Medulla oblongata (tissue), 1 donor: ENCODE measurements around the gene ARL8B.
"Not testable (repeated sequence)": the region's sequence is repeated elsewhere in the genome, so short reads cannot be mapped to it uniquely, and the experiment has no call there.

Source experiments
- DNase-seq: peaks from one replicate; pipeline ENCODE4 v3.0.0-alpha.2; 2015; ENCODE audit errors: extremely low spot score

Gene ARL8B

DNA sequence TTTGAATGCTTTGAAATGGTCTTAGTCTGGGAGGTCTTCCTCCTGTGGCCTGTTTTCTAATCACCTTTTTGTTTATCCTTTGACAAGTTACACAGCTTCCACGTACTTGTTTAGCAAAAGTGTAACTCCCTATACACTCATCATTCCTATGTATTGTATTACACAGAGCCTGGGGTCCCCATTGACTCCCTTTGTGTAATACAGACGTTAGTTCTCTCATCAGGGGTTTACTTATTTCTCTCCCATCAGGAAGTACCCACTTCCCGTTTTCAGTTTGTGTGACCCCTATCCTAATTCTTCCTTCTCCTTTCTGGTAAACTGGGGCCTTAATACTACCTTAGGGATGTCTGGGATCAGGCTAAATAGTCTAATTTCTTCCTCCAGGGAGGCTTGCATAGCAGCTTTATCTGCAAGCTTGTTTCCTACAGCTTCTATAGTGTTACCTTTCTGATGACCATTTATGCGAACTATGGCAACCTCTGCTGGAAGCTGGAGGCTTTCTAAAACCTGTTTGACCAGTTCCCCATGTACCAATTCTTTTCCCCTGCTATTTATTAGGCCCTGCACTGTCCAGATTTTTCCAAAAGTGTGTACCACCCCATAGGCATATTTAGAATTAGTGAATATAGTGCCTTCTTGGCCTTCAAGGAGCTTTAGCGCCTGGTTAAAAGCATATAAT, 22.4 kb downstream of the ARL8B start:
- no peak for DNase-seq

DNA sequence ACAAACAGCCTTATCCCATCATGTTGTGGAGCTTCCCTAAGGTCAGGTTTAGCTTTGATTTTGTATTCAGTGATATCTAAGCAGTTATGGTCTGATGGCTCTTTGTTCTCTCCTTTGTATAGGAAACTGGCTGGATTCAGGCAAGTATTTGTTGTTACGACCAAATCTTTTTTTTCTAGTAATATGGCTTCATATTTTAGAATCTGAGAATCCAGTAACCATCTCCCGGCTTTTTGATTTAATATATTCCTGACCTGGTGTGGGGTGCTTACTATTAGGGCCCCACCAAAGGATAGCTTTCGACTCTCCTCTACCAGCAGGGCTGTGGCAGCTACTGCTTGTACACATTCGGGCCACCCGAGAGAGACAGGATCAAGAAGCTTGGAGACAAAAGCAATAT, 23.0 kb downstream of the ARL8B start:
- no peak for DNase-seq

DNA sequence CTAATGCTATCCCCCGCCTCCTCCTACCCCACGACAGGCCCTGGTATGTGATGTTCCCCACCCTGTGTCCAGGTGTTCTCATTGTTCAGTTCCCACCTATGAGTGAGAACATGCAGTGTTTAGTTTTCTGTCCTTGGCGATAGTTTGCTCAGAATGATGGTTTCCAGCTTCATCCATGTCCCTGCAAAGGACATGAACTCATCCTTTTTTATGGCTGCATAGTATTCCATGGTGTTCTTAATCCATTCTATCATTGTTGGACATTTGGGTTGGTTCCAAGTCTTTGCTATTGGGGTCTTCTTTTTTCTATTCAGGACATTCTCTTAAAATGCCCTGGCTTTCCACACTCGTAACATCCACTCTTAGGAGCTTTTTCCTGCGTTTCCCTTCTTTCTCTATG, 25.1 kb downstream of the ARL8B start:
- not testable (repeated sequence) for DNase-seq

DNA sequence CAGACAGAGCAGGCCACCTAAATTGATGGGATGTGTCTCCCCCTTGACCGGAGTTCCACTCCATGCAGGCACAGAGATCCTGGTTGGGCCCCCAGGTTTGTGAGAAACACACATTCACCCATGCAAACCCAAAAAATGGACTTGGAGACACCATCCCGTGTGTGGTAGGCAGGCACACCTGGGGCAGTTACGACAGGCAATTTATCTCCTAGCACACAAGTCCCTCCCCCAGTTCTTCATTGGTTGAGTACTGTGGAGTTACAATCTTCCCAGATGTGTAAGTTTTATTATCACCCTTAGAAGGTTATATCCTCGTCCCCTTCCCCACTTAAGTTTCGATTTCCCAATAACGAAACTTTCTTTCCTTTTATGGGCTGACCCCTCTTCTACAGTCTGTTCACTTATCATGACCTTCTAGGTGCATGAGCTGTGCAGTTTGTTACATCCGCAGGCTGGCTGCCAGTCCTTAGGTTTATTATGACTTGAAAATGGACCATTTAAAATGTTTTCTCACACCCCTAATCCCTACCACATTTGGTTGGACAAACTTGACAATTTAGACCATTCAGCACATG, 27.3 kb downstream of the ARL8B start:
- DNase-seq: no peak

DNA sequence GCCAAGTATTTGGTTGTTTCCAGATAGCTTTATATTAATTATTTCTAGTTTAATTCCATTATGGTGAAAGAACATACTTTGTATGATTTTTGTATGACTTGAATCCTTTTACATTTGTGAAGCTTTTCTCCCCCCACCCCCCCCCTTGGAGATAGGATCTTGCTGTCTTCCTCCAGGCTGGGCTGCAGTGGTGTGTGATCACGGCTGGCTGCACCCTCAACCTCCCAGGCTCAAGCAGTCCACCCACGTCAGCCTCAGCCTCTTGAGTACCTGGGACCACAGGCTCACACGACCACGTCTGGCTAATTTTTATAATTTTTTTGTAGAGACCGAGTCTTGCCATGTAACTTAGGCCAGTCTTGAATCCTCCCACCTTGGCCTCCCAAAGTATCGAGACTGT, 29.5 kb downstream of the ARL8B start:
- DNase-seq: no peak

DNA sequence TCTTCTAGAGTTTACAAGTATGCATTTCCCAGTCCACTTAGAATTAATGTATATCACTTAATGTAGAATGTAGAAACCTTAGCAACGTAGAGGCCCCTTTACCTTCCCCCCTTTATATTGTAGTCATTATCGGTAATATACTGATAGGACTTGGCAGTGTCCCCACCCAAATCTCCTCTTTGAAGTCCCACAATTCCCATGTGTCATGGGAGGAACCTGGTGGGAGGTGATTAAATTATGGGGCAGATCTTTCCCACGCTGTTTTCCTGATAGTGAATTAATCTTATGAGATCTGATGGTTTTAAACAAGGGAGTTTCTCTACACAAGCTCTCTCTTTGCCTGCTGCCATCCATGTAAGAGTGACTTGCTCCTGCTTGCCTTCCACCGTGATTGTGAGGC, 31.0 kb downstream of the ARL8B start:
- DNase-seq: no peak

DNA sequence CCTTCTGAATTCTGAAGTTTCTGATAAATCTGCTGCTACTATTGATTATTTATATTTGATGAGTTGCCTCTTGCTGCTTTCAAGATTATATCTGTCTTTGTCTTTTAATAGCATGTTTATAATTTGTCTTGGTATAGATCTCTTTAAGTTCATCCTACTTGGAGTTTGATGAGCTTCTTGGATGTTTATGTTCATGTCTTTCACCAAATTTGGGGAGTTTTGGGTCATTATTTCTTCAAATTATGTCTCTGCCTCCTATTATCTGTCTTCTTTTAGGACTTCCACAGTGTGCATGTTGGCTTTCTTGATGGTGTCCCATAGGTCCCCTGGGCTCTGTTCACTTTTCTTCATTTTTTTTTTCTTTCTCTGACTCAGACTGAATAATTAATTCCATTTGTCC, 33.1 kb downstream of the ARL8B start:
- no peak for DNase-seq

DNA sequence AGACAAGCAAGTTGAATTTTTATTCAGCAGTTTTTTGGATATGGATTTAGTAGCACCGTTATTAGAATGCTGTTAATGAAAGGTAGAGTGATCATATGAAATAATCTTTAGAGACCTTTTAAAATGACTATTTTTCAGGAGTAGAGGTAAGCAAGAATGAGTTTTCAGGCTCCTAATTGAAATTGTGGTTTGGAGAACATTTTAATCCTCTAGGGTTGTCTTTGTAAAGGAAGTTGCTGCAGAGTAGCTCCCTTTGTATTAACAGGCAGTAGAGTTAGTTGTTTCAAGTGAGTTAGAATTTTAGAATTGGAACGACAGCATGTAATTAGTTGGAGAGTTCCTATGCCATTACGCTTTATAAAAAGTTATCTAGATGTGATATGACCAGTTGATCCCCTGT, 38.2 kb downstream of the ARL8B start:
- DNase-seq: no peak

DNA sequence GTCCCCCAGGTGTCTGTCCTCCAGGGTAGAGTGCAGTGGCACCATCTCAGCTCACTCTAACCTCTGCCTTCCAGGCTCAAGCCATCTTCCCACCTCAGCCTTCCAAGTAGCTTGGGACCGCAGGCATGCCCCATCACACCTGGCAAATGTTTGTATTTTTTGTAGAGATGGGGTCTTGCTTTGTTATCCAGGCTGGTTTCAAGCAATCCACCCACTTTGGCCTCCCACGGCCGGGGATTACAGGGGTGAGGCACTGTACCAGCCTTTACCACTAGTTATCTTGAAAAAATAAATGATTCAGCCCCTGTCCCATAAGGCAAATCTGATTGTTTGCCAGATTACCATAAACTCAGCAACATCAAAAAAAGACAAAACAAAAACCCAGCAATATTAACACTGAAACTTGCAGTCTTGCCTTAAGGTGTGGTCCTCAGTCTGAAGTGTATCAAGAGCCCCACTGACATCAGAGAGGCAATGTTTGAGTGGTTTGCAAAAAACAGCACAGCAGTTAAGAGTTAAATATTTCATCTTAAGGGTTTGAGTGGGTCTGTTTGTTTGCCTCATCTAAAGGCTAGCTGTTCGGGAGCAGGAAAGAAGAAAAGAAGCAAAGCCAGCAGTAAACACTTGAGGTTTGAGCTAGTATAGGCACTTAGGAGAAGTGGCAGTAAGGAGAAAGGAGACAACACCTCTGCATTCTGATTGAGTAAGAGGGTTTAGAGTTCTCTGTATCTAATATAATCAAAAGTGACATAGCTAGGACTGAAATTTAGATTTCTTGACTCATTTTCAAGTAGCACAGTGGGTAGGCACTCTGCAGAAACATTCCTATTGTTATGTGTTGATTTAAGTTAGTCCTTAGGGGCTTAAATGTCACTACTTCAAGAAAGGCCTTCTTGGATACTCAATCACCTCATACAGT, 39.1 kb downstream of the ARL8B start:
- no peak for DNase-seq

DNA sequence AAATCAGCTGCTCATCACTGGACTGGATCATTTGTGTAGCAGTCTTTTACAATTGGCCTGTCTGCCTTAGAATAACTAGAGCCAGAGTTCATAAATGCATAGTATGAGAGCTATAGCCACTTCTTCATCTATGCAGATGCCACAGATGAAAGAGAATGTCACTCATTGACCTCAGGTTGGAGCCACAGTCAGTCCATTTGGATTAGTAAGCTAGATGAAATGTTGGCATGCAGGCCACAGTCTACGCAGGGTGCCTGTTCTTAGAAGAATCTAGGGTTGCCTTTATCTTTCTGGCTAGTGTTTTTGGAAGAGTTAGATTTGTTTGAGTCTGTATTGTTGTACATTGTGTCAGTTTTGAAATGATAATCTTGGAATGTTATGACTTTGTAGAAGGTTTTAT, 40.0 kb downstream of the ARL8B start:
- DNase-seq: no peak

DNA sequence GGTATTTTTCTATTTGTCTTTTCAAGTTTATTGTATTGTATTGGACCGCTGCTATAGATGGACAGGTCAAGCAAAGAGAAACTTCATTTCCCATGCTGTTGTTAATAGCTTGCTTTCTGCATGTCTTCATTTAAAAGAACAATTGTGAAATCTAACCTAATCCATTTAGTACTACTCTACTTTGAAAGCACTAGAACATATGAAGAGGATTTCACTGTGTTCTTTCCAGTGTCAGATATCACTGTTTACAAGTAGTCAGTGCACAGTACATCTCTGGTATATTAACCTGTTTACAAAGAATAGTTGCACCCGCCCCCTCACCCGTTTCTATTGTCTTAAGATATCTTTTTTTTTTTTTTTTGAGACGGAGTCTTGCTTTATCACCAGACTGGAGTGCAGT, 43.6 kb downstream of the ARL8B start:
- DNase-seq: no peak

DNA sequence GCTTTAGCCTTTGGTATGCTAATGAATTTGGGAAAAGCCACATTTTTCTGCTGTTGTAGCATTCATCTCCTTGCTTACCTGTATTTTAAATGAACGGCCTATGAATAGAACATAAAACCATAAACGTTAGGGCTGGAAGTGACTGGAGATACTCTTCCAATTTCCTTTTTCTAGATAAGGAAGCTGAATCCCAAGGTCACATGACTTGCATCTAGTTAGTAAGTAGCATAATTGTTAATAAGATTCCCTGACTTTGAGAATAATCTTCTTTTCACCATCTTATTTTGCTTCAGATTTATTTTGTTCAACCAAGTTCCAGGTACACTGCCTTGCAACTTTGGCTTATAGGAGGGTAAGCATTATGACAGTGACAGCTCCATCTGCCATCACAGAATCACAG, 44.8 kb downstream of the ARL8B start:
- DNase-seq: no peak

DNA sequence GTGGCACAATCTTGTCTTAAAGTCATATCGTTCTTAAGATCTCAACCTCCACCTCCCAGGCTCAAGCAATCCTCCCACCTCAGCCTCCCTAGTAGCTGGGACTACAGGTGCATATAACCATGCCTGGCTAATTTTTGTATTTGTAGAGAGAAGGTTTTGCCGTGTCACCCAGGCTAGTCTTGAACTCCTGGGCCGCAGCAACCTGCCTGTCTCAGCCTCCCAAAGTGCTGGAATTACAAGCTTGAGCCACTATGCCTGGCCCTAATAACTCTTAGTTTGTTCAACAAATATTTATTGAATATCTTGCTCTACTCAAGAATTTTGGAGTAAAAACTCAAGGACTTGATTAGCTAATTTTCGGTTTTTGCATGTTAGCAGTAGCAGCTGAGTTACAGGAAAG, 46.0 kb downstream of the ARL8B start:
- no peak for DNase-seq

DNA sequence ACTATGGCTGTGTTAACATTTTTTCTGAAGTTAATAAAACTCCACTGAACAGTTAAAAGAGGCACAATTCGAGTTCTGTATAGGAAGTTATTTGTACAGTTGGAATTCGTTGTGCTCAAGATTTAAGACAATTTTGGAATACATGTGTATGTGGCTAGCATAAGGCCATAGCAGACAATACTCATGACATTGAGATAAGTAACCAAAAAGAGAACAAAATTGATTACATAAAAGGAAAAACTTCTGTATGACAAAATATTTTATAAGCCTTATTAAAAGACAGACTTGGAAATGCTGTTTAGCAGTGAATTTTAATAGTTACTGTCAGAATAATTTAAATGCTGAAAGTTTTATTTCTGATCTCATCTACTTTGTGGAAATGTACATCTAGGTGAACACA, 47.7 kb downstream of the ARL8B start:
- DNase-seq: no peak

DNA sequence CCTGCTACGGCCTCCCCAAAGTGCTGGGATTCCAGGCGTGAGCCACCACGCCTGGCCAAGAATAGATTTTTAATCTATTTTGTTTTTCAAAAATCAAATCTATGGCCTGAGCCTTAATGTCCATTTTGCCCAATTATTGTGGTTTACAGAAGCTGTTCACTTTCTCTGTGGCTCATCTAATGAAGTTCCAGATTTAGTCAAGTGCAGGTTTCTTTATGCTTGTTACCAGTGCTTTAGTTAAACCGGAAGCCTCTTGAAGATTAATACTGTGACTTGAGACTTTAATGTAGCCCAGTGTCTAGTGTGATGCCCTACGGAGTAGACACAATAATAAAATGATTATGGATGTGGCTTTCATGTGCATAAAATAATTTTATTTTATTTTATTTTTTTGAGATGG, 48.9 kb downstream of the ARL8B start:
- no peak for DNase-seq

DNA sequence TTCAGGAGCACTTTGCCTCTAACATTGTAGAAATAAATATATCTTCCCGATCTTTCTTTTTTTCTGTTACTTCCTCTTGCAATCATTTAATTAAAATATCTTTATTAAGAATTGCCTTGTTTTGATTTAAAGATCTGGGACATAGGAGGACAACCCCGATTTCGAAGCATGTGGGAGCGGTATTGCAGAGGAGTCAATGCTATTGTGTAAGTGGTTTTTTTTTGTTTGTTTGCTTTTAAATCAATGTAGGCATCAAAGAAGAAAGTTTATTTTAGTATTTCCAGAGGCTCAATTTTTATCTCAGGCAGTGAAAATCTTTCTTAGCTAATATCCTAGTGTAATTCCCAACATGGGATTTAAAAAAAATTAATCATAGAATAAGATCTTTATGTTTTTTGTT, 49.9 kb downstream of the ARL8B start:
- no peak for DNase-seq

DNA sequence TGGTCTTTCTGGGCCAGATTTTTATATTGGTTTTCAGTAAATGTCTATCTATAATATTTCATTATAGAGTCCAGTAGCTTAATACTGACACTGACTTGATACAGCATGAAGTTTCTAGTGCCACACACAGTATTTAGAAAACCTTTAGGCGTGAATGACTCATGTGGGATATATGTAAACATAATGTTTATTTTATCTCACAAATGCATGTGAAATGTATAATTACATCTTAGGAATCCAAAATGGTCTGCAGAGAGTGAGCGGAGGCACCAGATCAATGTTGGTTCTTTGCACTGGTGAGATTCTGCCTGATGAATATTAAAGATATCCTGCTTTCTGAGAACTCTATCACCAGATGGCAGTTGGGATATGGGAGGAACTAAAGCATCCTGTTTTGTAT, 56.9 kb downstream of the ARL8B start:
- not testable (repeated sequence) for DNase-seq

DNA sequence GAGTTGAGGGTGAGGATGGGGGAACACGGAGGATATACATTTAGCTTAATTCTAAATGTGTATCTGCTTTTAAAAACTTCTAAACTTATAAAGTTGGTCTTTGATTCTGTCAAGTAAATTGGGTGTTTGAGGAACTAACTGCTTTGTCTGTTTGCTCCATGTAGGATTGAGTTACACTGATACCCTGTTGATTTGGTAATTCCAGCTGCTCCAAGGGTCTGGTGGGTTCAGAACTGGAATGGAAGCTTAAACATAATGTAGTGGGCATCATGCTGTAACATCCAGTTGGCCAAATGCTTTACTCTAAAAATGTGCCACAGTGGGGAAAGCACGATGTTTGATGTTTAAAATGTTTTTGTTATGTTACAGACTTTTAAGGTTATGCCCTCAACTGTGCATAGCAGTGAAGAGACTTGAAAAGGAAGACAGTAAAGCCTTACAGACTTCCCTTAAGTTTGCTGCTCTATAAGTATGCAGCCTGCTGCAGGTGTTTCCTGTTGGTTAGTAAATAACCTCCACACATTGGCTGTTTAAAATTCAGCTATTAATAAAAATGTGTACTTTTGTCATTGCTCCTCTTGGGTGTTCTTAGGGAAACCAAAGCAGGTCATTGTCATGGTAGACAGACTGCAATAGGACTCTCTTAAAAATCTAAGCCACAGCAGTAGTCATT, 59.5 kb downstream of the ARL8B start:
- DNase-seq: no peak

DNA sequence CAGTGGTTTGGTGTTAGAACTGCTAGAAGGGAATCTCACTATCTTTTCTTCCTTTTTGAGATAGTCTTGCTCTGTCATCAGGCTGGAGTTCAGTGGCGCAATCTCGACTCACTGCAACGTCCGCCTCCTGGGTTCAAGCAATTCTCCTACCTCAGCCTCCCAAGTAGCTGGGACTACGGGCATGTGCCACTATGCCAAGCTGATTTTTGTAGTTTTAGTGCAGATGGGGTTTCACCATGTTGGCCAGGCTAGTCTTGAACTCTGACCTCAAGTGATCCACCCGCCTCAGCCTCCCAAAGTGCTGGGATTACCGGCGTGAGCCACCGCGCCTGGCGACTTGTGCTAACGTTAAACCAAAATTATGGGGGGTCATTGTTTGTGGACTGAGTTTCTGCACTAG, 61.6 kb downstream of the ARL8B start:
- DNase-seq: not testable (repeated sequence)

DNA sequence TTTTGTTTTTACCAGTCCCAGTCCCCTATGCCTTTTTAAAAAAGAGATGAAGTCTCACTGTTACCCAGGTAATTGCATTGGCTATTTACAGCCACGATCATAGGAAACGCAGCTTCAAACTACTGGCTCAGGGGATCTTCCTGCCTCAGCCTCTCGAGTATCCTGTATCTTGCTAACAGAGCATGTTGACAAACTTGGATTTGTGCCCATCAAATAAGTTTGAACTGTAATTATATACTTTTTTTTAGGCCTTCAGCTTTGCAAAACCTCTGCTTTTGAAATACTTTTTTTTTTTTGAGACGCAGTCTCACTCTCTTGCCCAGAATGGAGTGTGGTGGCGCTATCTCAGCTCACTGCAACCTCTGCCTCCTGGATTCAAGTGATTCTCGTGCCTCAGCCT, 62.4 kb downstream of the ARL8B start:
- no peak for DNase-seq

DNA sequence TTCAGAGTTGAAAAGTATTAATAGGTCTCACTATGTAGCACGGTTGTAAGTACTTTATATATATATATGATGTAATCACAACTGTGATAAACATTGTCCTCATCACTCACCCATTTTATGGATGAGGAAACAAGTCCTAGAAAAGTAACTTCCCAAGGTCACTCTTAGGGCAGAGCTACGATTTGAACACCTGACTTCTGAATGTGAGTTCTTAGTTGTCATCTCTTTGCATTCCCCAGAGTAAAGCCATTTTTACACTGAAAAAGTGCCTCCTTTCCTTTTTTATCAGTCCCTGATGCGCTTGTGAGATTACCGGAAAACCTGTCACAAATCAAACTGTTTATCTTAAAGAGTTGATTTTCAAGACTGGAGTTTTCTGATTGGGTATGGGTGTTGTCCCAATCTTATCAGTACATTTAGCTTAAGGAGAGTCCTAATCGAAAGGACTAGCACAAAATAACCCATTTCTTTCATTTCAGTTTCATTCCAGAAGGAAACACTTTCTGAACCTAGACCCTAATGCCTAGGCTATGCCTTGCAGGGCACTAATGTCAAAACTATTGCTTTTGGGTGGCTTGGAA, 63.1 kb downstream of the ARL8B start:
- no peak for DNase-seq
